HAP-1 (cell line): ENCODE measurements around the gene CLK2.

Experiments
- DNase-seq, 2 experiments: peaks; one replicate each; pipeline ENCODE4 v3.0.0-alpha.2; 2016 to 2020; ENCODE audit warnings: low spot score in 2 of 2
- H3K27me3 ChIP-seq: fragments of 250-450 bp; sonication (Bioruptor Pico); 2 replicates; pipeline ENCODE4 v1.5.1; 2020; ENCODE audit warnings: low read depth, mild to moderate bottlenecking, moderate library complexity
- H3K36me3 ChIP-seq: fragments of 250-450 bp; sonication (Bioruptor Pico); replicated peaks from 2 replicates; pipeline ENCODE4 v1.5.1; 2020; ENCODE audit warnings: mild to moderate bottlenecking
- H3K4me1 ChIP-seq: fragments of 250-450 bp; sonication (Bioruptor Pico); 2 replicates; pipeline ENCODE4 v1.5.1; 2020; ENCODE audit warnings: mild to moderate bottlenecking
- H3K4me3 ChIP-seq: fragments of 250-450 bp; sonication (Bioruptor Pico); 2 replicates; pipeline ENCODE4 v1.5.1; 2020; ENCODE audit warnings: mild to moderate bottlenecking, moderate library complexity
- H3K9me3 ChIP-seq: fragments of 250-450 bp; sonication (Bioruptor Pico); 2 replicates; pipeline ENCODE4 v1.5.1; 2020; ENCODE audit warnings: mild to moderate bottlenecking, moderate library complexity
- in situ Hi-C: fragments of 300-500 bp; cut with MboI; formaldehyde crosslinking; loops from 3 replicates; pipeline ENCODE4 v1.14.3; 2020; ENCODE audit warnings: low sequenced_read_pairs, inconsistent platforms, mixed read lengths

CLK2 gene

GRCh38 chr1:155268630-155269029 lies 4.7 kb downstream of the CLK2 start:
- in situ Hi-C loops, result no loop called here
- H3K36me3 ChIP-seq, result peaks cover 85% of the 10 kb centered on the region

GRCh38 chr1:155267373-155267772 lies 5.9 kb downstream of the CLK2 start:
- no peaks in the 10 kb centered on the region for H3K27me3 ChIP-seq
- no peak for DNase-seq
- H3K9me3 ChIP-seq, result no peaks in the 10 kb centered on the region
- no peaks in the 10 kb centered on the region for H3K4me1 ChIP-seq
- peaks cover 95% of the 10 kb centered on the region for H3K36me3 ChIP-seq
- in situ Hi-C loops, result no loop called here
- no peak overlapping the region for H3K4me3 ChIP-seq

More at GRCh38 chr1:155268630-155269029, 4.7 kb downstream of the CLK2 start:
- H3K27me3 ChIP-seq, result no peaks in the 10 kb centered on the region
- no peaks in the 10 kb centered on the region for H3K9me3 ChIP-seq
- no peak overlapping the region for H3K4me3 ChIP-seq
- no peak for DNase-seq
- peaks cover 1% of the 10 kb centered on the region for H3K4me1 ChIP-seq

GRCh38 chr1:155266553-155266952 lies 6.8 kb downstream of the CLK2 start:
- in situ Hi-C loops, result no loop called here
- H3K36me3 ChIP-seq, result peaks cover 88% of the 10 kb centered on the region
- no peak for DNase-seq
- no peaks in the 10 kb centered on the region for H3K9me3 ChIP-seq
- no peaks in the 10 kb centered on the region for H3K27me3 ChIP-seq
- no peak overlapping the region for H3K4me3 ChIP-seq
- no peaks in the 10 kb centered on the region for H3K4me1 ChIP-seq

DNA sequence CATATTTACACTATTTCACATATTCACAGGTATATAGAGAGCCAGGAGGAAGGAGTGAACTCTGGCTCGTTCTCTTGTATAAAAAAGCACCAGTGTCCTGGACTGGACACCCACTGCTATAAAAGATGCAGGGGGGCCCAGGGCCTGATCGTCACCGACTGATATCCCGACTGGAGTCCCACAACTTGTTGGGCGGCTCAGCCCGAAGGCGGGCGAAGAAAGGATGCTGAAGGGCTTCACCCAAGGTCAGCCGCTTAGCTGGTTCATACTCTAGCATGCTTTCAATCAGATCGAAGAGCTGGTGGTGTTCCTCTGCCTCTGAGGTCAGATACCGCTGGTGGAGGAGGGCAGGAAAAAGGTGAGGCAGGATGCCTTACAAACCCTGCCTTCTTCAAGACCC lies 10.2 kb downstream of the CLK2 start:
- H3K36me3 ChIP-seq, result peaks cover 69% of the 10 kb centered on the region
- no peaks in the 10 kb centered on the region for H3K9me3 ChIP-seq
- no peak overlapping the region for H3K4me3 ChIP-seq
- no peak for DNase-seq
- H3K4me1 ChIP-seq, result peaks cover 3% of the 10 kb centered on the region
- H3K27me3 ChIP-seq, result no peaks in the 10 kb centered on the region
- in situ Hi-C loops, result no loop called here

DNA sequence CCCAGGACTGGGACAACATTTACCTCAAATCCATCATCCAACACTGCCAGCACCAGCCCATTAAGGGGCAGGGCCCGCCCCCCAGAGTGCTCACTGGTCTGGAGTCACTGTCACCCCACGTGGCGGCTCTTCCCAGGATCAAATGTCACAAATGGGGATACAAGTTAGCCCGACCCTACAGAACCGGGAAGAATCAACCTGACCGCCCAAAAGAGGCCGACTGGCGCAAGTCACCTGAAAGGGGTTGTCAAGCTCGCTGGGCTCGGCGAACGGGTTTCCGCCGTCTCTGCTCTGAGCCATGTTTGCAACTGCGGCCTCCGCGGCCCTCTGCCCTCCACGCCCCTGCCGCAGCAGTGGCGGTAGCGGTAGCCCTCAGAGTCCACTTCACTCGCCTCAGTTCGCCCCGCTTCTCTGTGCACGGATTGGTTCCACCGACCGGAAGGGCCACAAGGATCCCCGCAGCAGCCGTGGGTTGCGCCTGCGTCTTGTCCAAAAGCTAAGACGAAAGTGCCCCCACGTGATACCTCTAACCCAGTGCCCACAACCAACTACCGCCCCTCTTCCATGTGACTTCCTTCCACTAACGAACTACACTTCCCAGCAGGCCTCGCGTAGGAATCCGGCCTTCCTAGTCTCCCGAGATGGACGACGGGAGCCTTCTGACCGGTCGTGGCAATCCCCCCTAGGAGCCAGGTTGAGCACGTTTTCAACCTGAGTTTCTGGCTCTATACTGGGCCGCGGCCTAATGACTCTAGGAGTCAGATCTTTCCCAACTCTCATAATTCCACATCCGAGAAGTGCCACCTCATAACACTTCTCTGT lies 11.2 kb downstream of the CLK2 start, which contains the start of gene SCAMP3:
Gene SCAMP3 (minus strand): TSS at position 509 of the 822 bp plus-strand sequence. CDS start 209 bp downstream, at position 300.
- Histone ChIP-seq H3K36me3 (peaks cover 59% of the 10 kb centered on the region), H3K9me3 (no peaks in the 10 kb centered on the region), H3K4me1 (peaks cover 3% of the 10 kb centered on the region), H3K4me3 (peak within 1 kb of the TSS; percentile 61), H3K27me3 (no peaks in the 10 kb centered on the region)
- in situ Hi-C loops, result no loop called here
- DNase-seq, result peak; percentile 97 to 98

DNA sequence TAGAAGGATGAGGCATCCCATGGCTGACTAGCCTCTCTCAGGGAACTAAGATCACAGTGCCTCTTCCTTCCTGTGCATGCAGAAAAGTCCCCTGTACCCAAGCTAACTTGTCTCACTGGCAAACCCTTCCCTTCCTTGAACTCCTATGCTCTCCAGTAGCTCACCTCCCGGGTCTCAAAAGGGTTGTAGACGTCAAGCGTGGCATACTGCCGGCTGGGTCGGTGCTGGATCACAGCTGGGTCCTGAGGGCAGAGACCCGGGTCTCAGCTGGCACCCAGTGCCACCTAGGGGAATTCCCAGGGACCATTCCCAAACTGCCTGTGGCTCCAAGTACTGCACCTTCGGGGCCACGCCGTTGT lies 11.8 kb downstream of the CLK2 start:
- Histone ChIP-seq H3K9me3 (no peaks in the 10 kb centered on the region), H3K4me1 (peaks cover 3% of the 10 kb centered on the region), H3K4me3 (peak overlapping the region; percentile 61), H3K36me3 (peaks cover 53% of the 10 kb centered on the region), H3K27me3 (no peaks in the 10 kb centered on the region)
- in situ Hi-C loops, result no loop called here
- no peak for DNase-seq

DNA sequence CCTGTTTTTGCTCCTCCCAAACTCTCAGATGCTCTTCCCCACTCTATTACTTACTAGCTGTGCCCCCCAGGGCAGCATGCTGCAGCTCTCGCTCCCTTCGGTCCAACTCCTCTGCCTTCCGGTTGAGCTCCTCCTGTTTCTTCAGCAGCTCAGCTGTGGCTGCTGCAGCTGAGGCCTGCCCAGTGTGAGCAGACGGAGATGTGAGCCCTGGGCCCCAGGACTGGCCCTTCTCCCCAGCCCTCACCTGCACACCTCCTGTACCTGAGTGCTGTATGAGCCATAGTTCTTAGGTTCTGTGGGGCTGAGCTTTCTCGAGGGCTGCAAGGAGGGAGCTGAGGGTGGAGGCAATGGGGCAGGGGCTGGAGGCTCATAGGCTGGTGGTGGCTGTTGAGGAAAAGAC lies 13.0 kb downstream of the CLK2 start:
- no peaks in the 10 kb centered on the region for H3K27me3 ChIP-seq
- DNase-seq, result no peak
- in situ Hi-C loops, result no loop called here
- H3K4me3 ChIP-seq, result no peak overlapping the region
- H3K4me1 ChIP-seq, result peaks cover 8% of the 10 kb centered on the region
- no peaks in the 10 kb centered on the region for H3K9me3 ChIP-seq
- H3K36me3 ChIP-seq, result peaks cover 48% of the 10 kb centered on the region

- Histone ChIP-seq H3K4me3 (peak overlapping the region; percentile 67), H3K4me1 (peaks cover 20% of the 10 kb centered on the region), H3K36me3 (peaks cover 28% of the 10 kb centered on the region), H3K9me3 (no peaks in the 10 kb centered on the region), H3K27me3 (no peaks in the 10 kb centered on the region)
- in situ Hi-C loops, result no loop called here
- DNase-seq, result no peak
Observed at GRCh38 chr1:155256058-155256852, 17.0 kb downstream of the CLK2 start.

DNA sequence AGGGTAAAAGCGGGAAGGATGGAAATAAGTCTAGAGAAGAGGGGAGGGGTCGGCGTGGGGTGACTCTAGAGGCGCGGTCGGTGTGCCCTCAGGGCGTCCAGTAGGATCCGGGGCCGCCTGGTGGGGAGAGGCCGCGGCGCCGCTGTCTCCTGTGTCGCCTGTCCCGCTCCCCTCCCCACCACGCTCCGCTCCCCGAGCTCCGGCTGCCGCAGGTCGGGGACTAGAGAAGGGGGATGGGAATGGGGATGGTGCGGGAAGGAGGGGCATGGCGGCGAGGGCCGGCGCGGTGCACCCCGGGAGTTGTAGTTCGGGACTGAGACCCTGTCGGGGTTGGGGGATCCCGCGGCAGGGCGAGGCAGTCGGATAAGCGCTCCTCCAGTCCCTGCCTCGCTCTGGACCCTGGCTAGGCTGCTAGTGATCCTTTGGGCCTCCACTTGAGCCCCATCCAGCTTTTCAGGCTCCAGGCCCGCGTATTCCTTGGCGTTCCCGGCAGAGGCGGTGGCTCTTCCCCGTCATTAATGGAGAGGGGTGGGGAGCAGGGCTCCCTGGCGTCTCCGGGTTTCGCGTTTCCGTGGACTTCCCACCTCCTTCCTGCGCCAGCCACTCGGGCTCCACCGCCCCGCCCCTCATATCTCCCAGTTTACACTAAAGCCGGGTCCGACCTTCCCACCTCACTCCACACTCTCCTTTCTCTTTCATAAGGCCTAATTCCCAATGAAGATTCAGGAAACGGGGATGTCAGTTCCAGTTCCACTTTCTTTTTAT lies 17.9 kb downstream of the CLK2 start, which contains the start of gene ENTREP3:
Gene ENTREP3 (minus strand): TSS at position 241 of the 765 bp plus-strand sequence. CDS start 606 bp downstream, outside the sequence.
- Histone ChIP-seq H3K9me3 (no peaks in the 10 kb centered on the region), H3K4me1 (peaks cover 21% of the 10 kb centered on the region), H3K27me3 (no peaks in the 10 kb centered on the region), H3K4me3 (peak within 1 kb of the TSS; percentile 67), H3K36me3 (peaks cover 30% of the 10 kb centered on the region)
- peak; percentile 84 to 95 for DNase-seq
- in situ Hi-C loops, result no loop called here

- peak in 1 of 2 experiments; percentile 28 for DNase-seq
- peaks cover 21% of the 10 kb centered on the region for H3K4me1 ChIP-seq
- H3K4me3 ChIP-seq, result peak overlapping the region; percentile 67
- in situ Hi-C loops, result no loop called here
- peaks cover 28% of the 10 kb centered on the region for H3K36me3 ChIP-seq
- no peaks in the 10 kb centered on the region for H3K9me3 ChIP-seq
- H3K27me3 ChIP-seq, result no peaks in the 10 kb centered on the region
Observed at GRCh38 chr1:155254714-155255242, 18.5 kb downstream of the CLK2 start.

- Histone ChIP-seq H3K9me3 (no peaks in the 10 kb centered on the region), H3K27me3 (no peaks in the 10 kb centered on the region), H3K4me1 (peaks cover 21% of the 10 kb centered on the region), H3K4me3 (peak overlapping the region; percentile 67), H3K36me3 (peaks cover 29% of the 10 kb centered on the region)
- in situ Hi-C loops, result no loop called here
- no peak for DNase-seq
Observed at GRCh38 chr1:155254228-155254713, 19.0 kb downstream of the CLK2 start.

GRCh38 chr1:155253797-155254196 lies 19.5 kb downstream of the CLK2 start:
- peaks cover 21% of the 10 kb centered on the region for H3K4me1 ChIP-seq
- peak overlapping the region; percentile 67 for H3K4me3 ChIP-seq
- in situ Hi-C loops, result no loop called here
- H3K27me3 ChIP-seq, result no peaks in the 10 kb centered on the region
- peaks cover 34% of the 10 kb centered on the region for H3K36me3 ChIP-seq
- peak in 1 of 2 experiments; percentile 7 for DNase-seq
- no peaks in the 10 kb centered on the region for H3K9me3 ChIP-seq

DNA sequence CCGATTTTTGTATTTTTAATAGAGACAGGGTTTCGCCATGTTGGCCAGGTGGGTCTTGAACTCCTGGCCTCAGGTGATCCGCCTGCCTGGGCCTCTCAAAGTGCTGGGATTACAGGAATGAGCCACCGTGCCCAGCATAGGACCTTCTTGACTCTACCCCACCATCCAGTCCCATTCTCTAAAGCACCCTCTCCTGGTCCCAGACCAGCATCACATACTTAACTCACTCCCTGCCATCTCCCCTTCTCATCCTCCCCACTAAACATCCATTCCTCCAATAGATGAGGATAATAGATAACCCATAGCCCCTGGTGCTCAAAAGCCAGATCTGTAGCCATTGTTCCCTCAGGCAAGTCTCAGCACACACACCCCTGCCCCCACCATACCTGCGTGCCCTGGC lies 20.1 kb downstream of the CLK2 start:
- Histone ChIP-seq H3K27me3 (no peaks in the 10 kb centered on the region), H3K4me1 (peaks cover 21% of the 10 kb centered on the region), H3K9me3 (no peaks in the 10 kb centered on the region), H3K36me3 (peaks cover 35% of the 10 kb centered on the region), H3K4me3 (peak overlapping the region; percentile 67)
- in situ Hi-C loops, result no loop called here
- peak; percentile 20 to 33 for DNase-seq
